NCI-H1105 treated with DMSO at 0.1 percent for 48 hours (cell line): ENCODE results near the gene FMO2.
"Not testable (repeated sequence)": the region's sequence is repeated elsewhere in the genome, so short reads cannot be mapped to it uniquely, and the experiment has no call there.

ENCODE experiments used
- DNase-seq: peaks from one replicate; lab custom pipeline; 2025; lab: John Stamatoyannopoulos, UW

Gene FMO2

GRCh38 chr1:171219346-171220080 lies 34.4 kb downstream of the FMO2 start:
- no peak for DNase-seq

GRCh38 chr1:171220081-171220420 lies 35.0 kb downstream of the FMO2 start:
- DNase-seq, result no peak

GRCh38 chr1:171220581-171221054 lies 35.5 kb downstream of the FMO2 start:
- no peak for DNase-seq

GRCh38 chr1:171221665-171222591 lies 36.8 kb downstream of the FMO2 start:
- DNase-seq, result no peak

- no peak for DNase-seq
These were observed 37.8 kb downstream of the FMO2 start for GRCh38 chr1:171222936-171223335.

- not testable (repeated sequence) for DNase-seq
These were observed 39.2 kb downstream of the FMO2 start for GRCh38 chr1:171224257-171224656.

GRCh38 chr1:171226747-171227370 lies 41.8 kb downstream of the FMO2 start:
- peak; percentile 74 for DNase-seq

- DNase-seq, result no peak
These were observed 46.2 kb downstream of the FMO2 start for GRCh38 chr1:171231326-171231725.

- no peak for DNase-seq
These were observed 48.1 kb downstream of the FMO2 start for GRCh38 chr1:171233183-171233582.

- DNase-seq, result not testable (repeated sequence)
These were observed 51.1 kb downstream of the FMO2 start for GRCh38 chr1:171236231-171236630.

- DNase-seq, result no peak
These were observed 58.8 kb downstream of the FMO2 start for GRCh38 chr1:171243878-171244277.

- DNase-seq, result no peak
These were observed 60.5 kb downstream of the FMO2 start for GRCh38 chr1:171245458-171246064.

GRCh38 chr1:171247501-171247900 lies 62.4 kb downstream of the FMO2 start:
- DNase-seq, result no peak

GRCh38 chr1:171248302-171248701 lies 63.2 kb downstream of the FMO2 start, which contains the start of gene FMO1:
Gene FMO1 (plus strand): TSS chr1:171248494. CDS start chr1:171258088, 9,594 bp downstream.
- DNase-seq, result no peak

GRCh38 chr1:171248841-171249240 lies 63.7 kb downstream of the FMO2 start:
- DNase-seq, result no peak

- no peak for DNase-seq
These were observed 65.2 kb downstream of the FMO2 start for GRCh38 chr1:171250263-171250662.

- DNase-seq, result peak; percentile 88
These were observed 66.2 kb downstream of the FMO2 start for GRCh38 chr1:171251042-171251951.

- no peak for DNase-seq
These were observed 66.8 kb downstream of the FMO2 start for GRCh38 chr1:171251952-171252300.

- DNase-seq, result peak; percentile 50
These were observed 67.4 kb downstream of the FMO2 start for GRCh38 chr1:171252482-171252881.

- DNase-seq, result no peak
These were observed 69.8 kb downstream of the FMO2 start for GRCh38 chr1:171254859-171255258.
